NCI-H1694 (cell line): Measurements from ENCODE around the gene RILPL1.
"Not testable (repeated sequence)": the region's sequence is repeated elsewhere in the genome, so short reads cannot be mapped to it uniquely, and the experiment has no call there.

ENCODE experiments used
- DNase-seq: peaks from one replicate; lab custom pipeline; 2025; lab: John Stamatoyannopoulos, UW

The RILPL1 gene

GRCh38 chr12:123529686-123530085 lies 3.8 kb downstream of the RILPL1 start:
- DNase-seq, result no peak

DNA sequence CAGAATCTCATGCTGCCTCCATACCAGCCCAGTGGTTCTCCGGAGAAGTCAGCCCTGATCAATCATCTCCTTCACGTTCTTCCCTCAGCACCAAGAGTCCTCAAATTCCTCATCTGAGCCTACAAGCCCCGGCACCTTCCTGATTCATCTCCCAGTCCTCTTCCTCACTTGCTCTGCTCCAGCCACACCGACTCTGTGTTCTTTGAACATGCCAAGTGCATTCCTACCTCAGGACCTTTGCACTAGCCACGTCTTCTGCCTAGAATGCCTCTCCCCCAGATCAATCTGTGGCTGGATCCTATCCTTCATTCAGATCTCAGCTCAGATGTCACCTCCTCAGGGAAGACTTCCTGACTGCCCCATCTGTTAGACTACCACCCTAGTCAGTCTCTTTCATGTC lies 4.7 kb downstream of the RILPL1 start:
- no peak for DNase-seq

DNA sequence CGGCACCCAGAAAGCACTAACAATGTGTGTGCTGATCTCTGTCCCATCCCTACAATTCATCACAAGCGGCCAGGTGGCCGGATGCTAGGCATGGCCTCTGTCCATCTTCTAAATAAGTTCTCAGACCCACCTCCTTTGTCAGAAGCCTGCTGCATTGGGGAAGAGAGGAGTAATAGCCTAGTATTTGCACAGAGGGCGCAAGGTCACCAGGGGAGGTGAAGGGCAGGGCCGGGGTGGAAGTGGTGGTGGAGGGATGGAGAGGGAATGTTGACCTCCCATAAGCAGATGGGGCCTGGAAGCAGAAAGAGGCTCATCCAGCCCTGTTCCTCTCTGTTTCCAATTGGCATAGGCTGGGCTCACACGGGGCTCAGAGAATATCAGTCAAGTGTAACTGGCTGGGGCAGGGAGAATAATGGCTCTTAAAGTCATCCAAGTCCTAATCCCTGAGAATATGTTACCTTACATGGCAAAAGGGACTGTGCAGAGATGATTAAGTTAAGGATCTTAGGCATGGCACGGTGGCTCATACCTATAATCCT lies 6.9 kb downstream of the RILPL1 start:
- DNase-seq, result no peak

DNA sequence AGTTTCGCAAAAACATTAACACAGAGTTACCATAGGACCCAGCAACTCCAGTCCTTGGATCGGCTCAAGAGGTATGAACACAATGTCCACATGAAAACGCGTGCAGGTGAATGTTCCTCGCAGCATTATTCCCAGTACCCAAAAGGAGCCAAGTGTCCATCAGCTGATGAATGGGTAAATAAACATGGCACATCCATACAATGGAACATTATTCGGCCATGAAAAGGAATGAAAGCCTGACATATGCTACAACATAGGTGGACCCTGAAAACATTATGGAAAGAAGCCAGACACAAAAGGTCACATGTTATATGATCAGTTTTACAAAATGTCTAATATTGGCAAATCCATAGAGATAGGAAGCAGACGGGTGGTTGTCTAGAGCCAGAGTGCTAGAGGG lies 9.1 kb downstream of the RILPL1 start:
- DNase-seq, result no peak

DNA sequence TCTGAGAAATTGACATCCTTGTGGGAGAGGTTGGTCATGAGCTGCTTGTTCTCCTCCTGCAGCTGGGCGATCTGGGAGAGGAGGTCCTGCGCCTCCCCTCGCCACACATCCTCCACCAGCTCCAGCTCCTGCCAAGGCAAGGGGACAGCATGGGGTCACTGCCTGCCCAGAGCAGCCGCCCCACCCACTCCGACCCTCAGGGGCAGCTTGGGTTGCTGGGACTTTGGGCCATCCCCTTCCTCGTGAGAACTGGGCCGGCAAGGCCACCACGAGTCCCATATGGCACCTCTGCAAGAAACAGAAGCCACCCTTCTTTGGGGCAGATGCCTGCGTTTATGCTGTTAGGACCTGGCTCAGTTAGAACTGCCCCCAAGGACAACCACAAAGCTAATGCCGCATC lies 10.0 kb downstream of the RILPL1 start:
- no peak for DNase-seq

DNA sequence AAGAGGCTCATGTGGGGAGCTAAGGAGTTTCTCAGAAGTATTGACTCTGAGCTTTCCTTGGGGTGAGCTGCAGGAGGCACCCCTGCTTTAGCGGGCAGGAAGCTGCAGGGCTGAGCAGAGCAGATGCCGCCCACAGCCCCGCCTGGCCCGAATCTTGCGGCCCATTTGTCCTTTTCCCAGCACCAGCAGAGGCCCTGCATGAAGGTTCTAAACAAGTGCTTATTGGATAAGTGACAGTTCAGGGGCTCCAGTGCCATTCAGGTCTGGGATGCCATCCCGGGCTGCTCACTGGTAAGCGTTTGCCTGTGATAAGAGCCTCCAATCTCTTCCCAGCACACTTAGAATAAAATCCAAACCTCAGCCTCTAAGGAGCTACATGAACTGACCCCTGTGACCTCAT lies 11.4 kb downstream of the RILPL1 start:
- DNase-seq, result no peak

GRCh38 chr12:123520567-123521474 lies 12.7 kb downstream of the RILPL1 start:
- DNase-seq, result no peak

- DNase-seq, result no peak
Observed at GRCh38 chr12:123519141-123520001, 14.1 kb downstream of the RILPL1 start.

DNA sequence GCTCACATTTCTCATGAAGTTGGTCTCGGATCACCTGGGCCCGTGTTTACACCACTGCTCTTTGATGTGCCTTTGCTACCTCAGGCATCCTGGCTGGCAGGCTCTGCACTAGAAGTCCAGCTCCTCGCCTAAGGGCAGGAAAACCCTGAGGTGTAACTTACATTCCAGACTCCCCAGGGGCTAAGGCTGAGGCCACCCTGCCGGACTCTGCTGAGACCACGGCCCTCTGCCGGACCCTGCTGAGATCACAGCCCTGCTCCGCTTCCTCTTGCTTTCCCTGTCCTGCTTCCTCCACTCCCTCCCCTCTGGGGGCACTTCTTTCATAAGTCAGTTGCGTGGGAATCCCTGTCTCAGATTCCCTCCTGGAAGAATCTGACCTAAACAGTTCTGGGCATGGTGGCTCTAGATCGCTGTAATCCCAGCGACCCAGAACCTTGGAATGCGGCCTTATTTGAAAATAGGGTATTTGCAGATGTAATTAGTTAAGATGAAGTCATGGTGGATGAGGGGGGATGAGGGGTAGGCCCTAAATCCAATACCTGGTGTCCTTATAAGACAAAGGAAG lies 17.2 kb downstream of the RILPL1 start:
- DNase-seq, result no peak

DNA sequence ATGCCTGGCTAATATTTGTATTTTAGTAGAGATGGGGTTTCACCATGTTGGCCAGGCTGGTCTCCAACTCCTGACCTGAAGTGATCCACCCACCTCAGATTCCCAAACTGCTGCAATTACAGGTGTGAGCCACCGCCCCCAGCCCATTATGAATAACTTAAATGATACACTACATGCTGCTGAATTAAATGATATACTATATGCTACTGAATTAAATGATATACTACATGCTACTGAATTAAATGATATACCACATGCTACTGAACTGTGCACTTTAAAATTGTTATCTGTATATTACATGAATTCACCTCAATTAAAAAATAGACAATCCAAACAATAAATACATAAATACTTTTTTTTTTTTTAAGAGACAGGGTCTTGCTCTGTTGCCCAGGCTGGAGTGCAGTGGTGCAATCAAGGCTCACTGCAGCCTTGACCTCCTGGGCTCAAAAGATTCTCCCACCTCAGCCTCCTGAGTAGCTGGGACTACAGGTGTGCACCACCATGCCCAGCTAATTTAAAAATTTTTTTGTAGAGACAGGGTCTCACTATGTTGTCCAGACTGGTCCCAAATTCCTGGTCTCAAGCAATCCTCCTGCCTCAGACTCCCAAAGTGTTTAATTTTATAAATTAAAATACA lies 18.8 kb downstream of the RILPL1 start:
- not testable (repeated sequence) for DNase-seq

- DNase-seq, result no peak
Observed at GRCh38 chr12:123513805-123514204, 19.7 kb downstream of the RILPL1 start.

GRCh38 chr12:123512838-123513665 lies 20.5 kb downstream of the RILPL1 start:
- no peak for DNase-seq

- DNase-seq, result no peak
Observed at GRCh38 chr12:123506843-123507236, 26.7 kb downstream of the RILPL1 start.

- no peak for DNase-seq
Observed at GRCh38 chr12:123506059-123506842, 27.3 kb downstream of the RILPL1 start.

DNA sequence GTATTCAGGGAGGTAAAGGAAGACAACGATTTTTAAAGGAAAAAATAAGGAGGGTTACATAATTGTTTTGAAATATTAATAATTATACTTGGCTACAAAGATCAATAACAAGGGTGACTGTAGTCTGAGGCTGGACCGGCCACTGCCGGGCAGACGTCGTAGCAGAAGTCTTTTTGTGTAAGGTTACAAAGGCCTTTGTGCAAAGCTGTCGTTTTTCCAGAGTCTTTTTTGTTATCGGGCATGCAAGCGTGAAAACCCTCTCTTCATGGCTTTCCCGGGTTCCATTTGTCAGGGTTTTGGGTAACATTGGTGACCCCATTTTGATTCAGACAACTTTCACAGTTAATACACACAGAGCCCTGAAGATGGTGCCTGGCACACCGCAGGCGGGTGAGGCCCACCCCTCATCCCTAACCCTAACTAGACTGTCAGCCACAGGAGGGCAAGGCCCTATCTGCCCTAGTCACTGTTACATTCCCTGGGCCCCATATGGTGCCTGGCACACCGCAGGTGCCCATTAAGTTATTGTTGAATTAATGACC lies 31.3 kb downstream of the RILPL1 start:
- no peak for DNase-seq

DNA sequence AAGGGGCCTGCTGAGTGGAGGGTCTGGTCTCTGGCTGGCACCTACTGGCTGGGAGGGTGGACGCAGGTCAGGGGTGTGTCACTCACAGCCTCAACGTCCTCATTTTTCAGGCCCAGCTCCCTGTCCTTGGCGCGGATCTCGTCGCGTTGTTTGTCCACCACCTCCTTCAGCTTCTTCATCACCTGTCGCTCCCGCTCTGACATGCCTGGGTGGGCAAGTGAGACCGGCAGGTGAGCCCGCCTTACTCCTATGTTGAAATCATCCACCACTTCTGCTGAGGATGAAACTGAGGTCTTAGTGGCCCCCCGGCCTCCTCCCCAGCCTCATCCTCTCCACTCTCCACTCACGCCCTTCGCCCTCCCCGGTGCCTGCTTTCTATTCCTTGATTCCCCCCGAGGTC lies 34.2 kb downstream of the RILPL1 start:
- no peak for DNase-seq

GRCh38 chr12:123498126-123498825 lies 35.2 kb downstream of the RILPL1 start:
- DNase-seq, result no peak

DNA sequence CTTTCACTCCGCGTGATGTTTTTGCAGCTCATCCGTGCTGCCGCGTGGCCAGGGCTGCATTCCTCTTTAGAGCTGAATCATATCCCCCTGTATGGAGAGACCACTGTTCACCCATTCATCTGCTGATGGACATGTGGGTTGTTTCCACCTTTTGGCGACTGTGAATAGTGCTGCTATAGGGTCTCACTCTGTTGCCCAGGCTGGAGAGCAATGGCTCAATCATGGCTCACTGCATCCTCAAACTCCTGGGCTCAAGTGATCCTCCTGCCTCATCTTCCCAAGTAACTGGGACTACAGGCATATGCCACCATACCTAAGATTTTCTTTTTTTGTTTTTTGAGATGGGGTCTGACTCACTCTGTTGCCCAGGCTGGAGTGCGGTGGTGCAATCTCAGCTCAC lies 36.5 kb downstream of the RILPL1 start:
- no peak for DNase-seq

DNA sequence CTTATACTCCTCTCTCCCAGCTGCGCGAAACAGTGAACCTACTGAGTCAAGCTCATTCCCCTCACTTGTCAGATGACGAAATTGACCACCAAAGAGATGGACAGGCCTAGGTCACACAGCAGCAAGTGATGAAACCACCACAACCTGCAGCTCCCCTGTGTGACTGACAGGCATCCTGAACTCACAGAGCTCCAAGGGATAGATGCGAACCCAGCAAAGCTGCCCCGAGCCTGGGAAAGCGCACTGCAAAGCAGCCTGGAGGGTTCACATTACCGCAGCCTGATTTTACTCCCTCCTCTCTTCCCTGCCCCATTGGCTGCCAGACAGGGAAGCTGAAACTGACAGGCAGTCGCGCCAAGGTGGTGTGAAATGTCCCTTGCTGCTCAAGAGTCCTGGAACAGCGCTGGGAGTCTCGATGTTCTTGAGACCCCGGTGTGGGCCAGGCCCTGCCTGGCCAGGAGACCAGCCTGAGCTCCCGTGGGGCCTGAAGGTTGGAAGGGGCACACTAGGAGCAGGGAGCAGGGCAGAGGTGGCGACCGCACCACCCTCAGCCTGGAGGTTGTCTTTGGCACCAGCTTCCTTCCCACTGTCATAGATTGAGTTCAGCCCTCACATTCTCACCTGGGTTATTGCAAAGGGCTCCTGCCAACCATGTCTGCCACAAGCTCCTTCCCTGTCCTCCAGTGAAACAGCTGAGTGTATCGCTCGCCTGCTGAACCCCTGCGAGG lies 39.2 kb downstream of the RILPL1 start:
- DNase-seq, result no peak
